Measurements from ENCODE around the gene TANC1. TPM values are rescaled to one million over a fixed set of nuclear protein-coding genes. Genes with fewer than 3 reads are reported as not detected.
A peak's percentile ranks its signal among the peaks of the same experiment; 100 is the strongest.

TANC1 gene
- total RNA-seq, 2 donors from 2014 or later, result 2.9 to 9.5 TPM

DNA sequence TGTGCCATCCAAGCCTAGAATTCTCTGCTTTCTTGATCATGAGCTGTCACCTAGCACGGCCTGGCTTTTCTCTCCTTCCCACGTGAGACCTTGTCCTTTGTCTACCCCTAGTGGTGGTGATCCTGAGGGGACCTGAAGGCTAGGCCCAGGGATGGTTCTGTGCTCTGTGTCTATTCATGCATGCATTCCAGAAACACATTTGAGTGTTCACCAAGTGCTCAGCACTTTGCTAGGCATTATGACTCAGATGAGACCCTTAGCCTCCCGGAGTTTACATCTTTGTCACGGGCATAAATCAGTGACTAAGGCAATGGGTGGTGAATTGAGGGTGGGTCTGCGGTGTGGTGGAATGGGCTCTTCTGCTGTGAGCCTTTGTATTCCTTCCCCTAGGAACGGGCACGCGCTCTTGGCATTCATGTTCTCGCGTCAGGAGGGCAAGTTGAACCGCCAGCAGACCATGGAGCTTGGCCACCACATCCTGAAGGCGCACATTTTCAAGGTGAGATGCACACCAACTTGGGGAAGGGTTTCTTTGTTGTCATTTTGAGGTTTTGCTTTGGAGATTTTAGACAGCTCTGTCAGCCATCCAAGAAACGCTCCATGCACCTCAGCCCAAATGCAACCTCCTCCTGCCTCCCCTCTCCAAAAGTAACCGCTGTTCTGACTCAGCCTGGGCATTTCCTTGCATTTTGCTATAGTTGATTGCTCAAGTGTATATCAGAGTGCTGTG is 217.1 kb downstream of the TANC1 start:
- Histone ChIP-seq H3K36me3 (ENCODE audit: control insufficient read depth, insufficient read depth, low read length) (peaks cover 74% of the 10 kb centered on the region), H3K27me3 (ENCODE audit: control insufficient read depth, insufficient read depth, low read length, poor library complexity, severe bottlenecking) (no peaks in the 10 kb centered on the region), H3K4me3 (ENCODE audit: low read length) (no peak overlapping the region), H3K27ac (ENCODE audit: low read depth, low read length) (no peak overlapping the region), H3K4me1 (ENCODE audit: control insufficient read depth, insufficient read depth, low read length) (no peaks in the 10 kb centered on the region), H3K9ac (ENCODE audit: extremely low read depth, low read length, poor library complexity, severe bottlenecking) (no peak overlapping the region), H3K9me3 (ENCODE audit: control insufficient read depth, low read length) (no peaks in the 10 kb centered on the region)
- H3K27ac Mint-ChIP-seq, result no peak overlapping the region
- no peak overlapping the region for H3K4me3 Mint-ChIP-seq
- peak; percentile 67 for DNase-seq
- H3K36me3 Mint-ChIP-seq (ENCODE audit: low read depth), result peaks cover 9% of the 10 kb centered on the region
- WGBS, 2 experiments (ENCODE audit: insufficient coverage in 1 of 2, insufficient read length in 1 of 2), result 88 to 94% methylated on average over 11 to 14 of the region's 14 CpGs
- H3K27me3 Mint-ChIP-seq (ENCODE audit: insufficient read depth), result peaks cover 2% of the 10 kb centered on the region
- H3K9me3 Mint-ChIP-seq, result no peaks in the 10 kb centered on the region
- peaks cover 12% of the 10 kb centered on the region for H3K4me1 Mint-ChIP-seq
- TF ChIP-seq, protein P1, sequence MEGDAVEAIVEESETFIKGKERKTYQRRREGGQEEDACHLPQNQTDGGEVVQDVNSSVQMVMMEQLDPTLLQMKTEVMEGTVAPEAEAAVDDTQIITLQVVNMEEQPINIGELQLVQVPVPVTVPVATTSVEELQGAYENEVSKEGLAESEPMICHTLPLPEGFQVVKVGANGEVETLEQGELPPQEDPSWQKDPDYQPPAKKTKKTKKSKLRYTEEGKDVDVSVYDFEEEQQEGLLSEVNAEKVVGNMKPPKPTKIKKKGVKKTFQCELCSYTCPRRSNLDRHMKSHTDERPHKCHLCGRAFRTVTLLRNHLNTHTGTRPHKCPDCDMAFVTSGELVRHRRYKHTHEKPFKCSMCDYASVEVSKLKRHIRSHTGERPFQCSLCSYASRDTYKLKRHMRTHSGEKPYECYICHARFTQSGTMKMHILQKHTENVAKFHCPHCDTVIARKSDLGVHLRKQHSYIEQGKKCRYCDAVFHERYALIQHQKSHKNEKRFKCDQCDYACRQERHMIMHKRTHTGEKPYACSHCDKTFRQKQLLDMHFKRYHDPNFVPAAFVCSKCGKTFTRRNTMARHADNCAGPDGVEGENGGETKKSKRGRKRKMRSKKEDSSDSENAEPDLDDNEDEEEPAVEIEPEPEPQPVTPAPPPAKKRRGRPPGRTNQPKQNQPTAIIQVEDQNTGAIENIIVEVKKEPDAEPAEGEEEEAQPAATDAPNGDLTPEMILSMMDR (conservative IDR thresholded peaks at IDR 0.05), result peak; percentile 68

DNA sequence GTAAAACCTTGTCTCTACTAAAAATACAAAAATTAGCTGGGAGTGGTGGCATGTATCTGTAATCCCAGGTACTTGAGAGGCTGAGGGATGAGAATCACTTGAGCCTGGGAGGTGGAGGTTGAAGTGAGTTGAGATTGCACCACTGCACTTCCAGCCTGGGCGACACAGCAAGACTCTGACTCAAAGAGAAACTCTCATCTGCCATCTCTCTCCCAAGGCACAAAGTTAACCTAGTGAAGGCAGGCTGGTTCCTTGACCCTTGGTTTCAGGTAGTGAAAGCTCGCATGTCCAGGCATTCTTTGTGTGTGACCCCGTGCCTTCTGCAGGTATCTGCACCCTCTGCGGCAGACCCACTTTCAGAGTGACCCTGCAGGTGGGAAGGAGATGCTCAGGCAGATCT is 218.0 kb downstream of the TANC1 start:
- WGBS, 2 experiments (ENCODE audit: insufficient coverage in 1 of 2, insufficient read length in 1 of 2), result 95 to 100% methylated on average over 4 of the region's 4 CpGs
- H3K4me3 Mint-ChIP-seq, result no peak overlapping the region
- peaks cover 76% of the 10 kb centered on the region for H3K36me3 ChIP-seq (ENCODE audit: control insufficient read depth, insufficient read depth, low read length)
- H3K4me3 ChIP-seq (ENCODE audit: low read length), result no peak overlapping the region
- no peaks in the 10 kb centered on the region for H3K27me3 Mint-ChIP-seq (ENCODE audit: insufficient read depth)
- H3K9me3 Mint-ChIP-seq, result no peaks in the 10 kb centered on the region
- no peaks in the 10 kb centered on the region for H3K4me1 ChIP-seq (ENCODE audit: control insufficient read depth, insufficient read depth, low read length)
- H3K9me3 ChIP-seq (ENCODE audit: control insufficient read depth, low read length), result no peaks in the 10 kb centered on the region
- H3K27ac Mint-ChIP-seq, result no peak overlapping the region
- H3K4me1 Mint-ChIP-seq, result peaks cover 12% of the 10 kb centered on the region
- DNase-seq, result no peak
- H3K27me3 ChIP-seq (ENCODE audit: control insufficient read depth, insufficient read depth, low read length, poor library complexity, severe bottlenecking), result no peaks in the 10 kb centered on the region
- TF ChIP-seq, protein P1 (conservative IDR thresholded peaks at IDR 0.05), result no peak
- no peak overlapping the region for H3K9ac ChIP-seq (ENCODE audit: extremely low read depth, low read length, poor library complexity, severe bottlenecking)
- H3K36me3 Mint-ChIP-seq (ENCODE audit: low read depth), result peaks cover 6% of the 10 kb centered on the region
- H3K27ac ChIP-seq (ENCODE audit: low read depth, low read length), result no peak overlapping the region

DNA sequence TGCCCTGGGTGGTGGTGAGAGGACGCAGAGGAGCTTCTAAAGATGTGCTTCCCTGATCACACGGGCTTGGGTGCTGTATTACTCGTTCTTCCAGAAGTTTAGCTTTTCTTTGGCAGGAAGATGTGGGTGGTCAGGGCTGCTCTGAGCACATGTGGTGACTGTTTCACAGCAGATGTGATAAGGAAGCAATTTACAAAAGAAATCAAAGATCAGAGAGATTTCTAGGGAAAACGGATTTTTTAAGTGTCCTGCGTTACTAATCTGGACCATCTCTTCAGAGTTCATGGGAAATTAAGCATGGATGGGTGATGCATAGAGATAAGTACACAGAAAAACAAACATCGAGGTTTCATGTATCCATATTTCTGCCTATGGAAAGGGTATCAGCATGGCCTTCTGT is 218.7 kb downstream of the TANC1 start:
- Mint-ChIP-seq H3K27me3 (ENCODE audit: insufficient read depth) (no peaks in the 10 kb centered on the region), H3K36me3 (ENCODE audit: low read depth) (peaks cover 3% of the 10 kb centered on the region), H3K9me3 (no peaks in the 10 kb centered on the region), H3K4me1 (peaks cover 12% of the 10 kb centered on the region), H3K27ac (no peak overlapping the region), H3K4me3 (no peak overlapping the region)
- Histone ChIP-seq H3K4me3 (ENCODE audit: low read length) (no peak overlapping the region), H3K9ac (ENCODE audit: extremely low read depth, low read length, poor library complexity, severe bottlenecking) (no peak overlapping the region), H3K27me3 (ENCODE audit: control insufficient read depth, insufficient read depth, low read length, poor library complexity, severe bottlenecking) (no peaks in the 10 kb centered on the region), H3K4me1 (ENCODE audit: control insufficient read depth, insufficient read depth, low read length) (no peaks in the 10 kb centered on the region), H3K9me3 (ENCODE audit: control insufficient read depth, low read length) (no peaks in the 10 kb centered on the region), H3K27ac (ENCODE audit: low read depth, low read length) (no peak overlapping the region), H3K36me3 (ENCODE audit: control insufficient read depth, insufficient read depth, low read length) (peaks cover 74% of the 10 kb centered on the region)
- 91 to 96% methylated on average over 6 of the region's 6 CpGs for WGBS, 2 experiments (ENCODE audit: insufficient coverage in 1 of 2, insufficient read length in 1 of 2)
- DNase-seq, result no peak
- TF ChIP-seq, protein P1 (conservative IDR thresholded peaks at IDR 0.05), result no peak
